GM21526 (cell line): Measurements from ENCODE around the gene OBP2B.
"Not testable (repeated sequence)": the region's sequence is repeated elsewhere in the genome, so short reads cannot be mapped to it uniquely, and the experiment has no call there.

ENCODE experiments used
- ATAC-seq: cut with Tn5 transposase; IDR thresholded peaks from one replicate; pipeline ENCODE4 v1.9.1; 2021; ENCODE audit warnings: moderate library complexity; ENCODE audit not compliant: unreplicated experiment, low FRiP score

Gene OBP2B

GRCh38 chr9:133223159-133223756 is 14.2 kb upstream of the OBP2B start:
- ATAC-seq, result not testable (repeated sequence)

- ATAC-seq, result not testable (repeated sequence)
Observed at GRCh38 chr9:133221994-133222393, 12.9 kb upstream of the OBP2B start.

GRCh38 chr9:133221177-133221809 is 12.2 kb upstream of the OBP2B start:
- no peak for ATAC-seq

- not testable (repeated sequence) for ATAC-seq
Observed at GRCh38 chr9:133218049-133218975, 9.3 kb upstream of the OBP2B start.

GRCh38 chr9:133217333-133217988 is 8.4 kb upstream of the OBP2B start:
- not testable (repeated sequence) for ATAC-seq

GRCh38 chr9:133214276-133214675 is 5.2 kb upstream of the OBP2B start:
- not testable (repeated sequence) for ATAC-seq

GRCh38 chr9:133210609-133211008 is 1.6 kb upstream of the OBP2B start:
- no peak for ATAC-seq

- no peak for ATAC-seq
Observed at GRCh38 chr9:133210202-133210532, 1.1 kb upstream of the OBP2B start.

- not testable (repeated sequence) for ATAC-seq
Observed at GRCh38 chr9:133209327-133210201, 514 bp upstream of the OBP2B start.

GRCh38 chr9:133208171-133208879 is 725 bp downstream of the OBP2B start:
- ATAC-seq, result not testable (repeated sequence)

- ATAC-seq, result no peak
Observed at GRCh38 chr9:133207540-133208170, 1.4 kb downstream of the OBP2B start.

GRCh38 chr9:133207021-133207531 is 2.0 kb downstream of the OBP2B start:
- ATAC-seq, result no peak

GRCh38 chr9:133205996-133206931 is 2.8 kb downstream of the OBP2B start:
- ATAC-seq, result no peak

- ATAC-seq, result not testable (repeated sequence)
Observed at GRCh38 chr9:133205481-133205887, 3.6 kb downstream of the OBP2B start.

- ATAC-seq, result no peak
Observed at GRCh38 chr9:133204993-133205336, 4.1 kb downstream of the OBP2B start.

GRCh38 chr9:133204335-133204992 is 4.6 kb downstream of the OBP2B start:
- ATAC-seq, result no peak

- no peak for ATAC-seq
Observed at GRCh38 chr9:133203506-133204075, 5.5 kb downstream of the OBP2B start.
